GM18508 (cell line): ENCODE measurements around the gene NFYA.
"Not testable (repeated sequence)": the region's sequence is repeated elsewhere in the genome, so short reads cannot be mapped to it uniquely, and the experiment has no call there.

ENCODE experiments used
- ATAC-seq: cut with Tn5 transposase; IDR thresholded peaks from one replicate; pipeline ENCODE4 v1.9.1; 2021; ENCODE audit warnings: moderate number of reproducible peaks; ENCODE audit not compliant: insufficient read depth, unreplicated experiment

Gene NFYA

DNA sequence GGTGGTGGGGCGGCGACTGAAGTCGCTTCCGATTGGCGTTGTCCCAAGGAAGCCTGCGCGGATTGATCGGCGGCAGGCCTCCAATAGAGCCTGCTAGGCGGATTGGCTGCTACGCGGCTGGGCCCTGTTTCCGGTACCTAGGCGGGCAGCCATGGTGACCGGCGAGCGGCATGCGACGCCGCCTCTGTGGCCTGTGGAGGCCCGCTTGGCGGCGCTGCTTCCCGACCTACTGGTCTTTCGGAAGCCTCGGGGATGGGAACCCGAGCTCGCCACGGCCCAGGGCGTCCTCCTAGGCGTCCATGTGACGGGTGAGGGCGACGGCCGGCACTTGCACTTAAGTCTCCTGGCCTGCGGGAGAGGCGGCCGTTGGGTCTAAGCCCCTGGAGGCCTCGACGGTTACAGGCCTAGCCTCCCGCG lies 28.1 kb downstream of the NFYA start:
- ATAC-seq: no peak

DNA sequence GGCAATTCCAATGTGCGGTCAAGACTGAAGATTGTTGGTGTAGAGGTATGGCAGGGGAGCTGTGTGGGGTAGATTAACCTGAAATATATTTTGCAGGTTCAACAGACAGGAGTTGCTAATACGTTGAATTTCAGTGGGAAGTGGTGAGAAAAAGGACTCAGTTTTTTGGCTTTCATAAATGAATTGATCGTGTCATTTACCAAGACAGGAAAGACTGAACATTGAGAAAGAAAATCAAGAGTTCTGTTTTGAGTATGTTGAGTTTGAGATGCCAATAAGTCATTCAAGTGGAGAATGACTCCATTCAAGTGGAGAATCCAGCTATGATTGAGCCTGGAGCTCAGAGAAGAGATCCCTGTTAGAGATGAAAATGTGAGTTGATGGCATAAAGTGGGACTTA lies 31.1 kb downstream of the NFYA start:
- ATAC-seq: no peak

DNA sequence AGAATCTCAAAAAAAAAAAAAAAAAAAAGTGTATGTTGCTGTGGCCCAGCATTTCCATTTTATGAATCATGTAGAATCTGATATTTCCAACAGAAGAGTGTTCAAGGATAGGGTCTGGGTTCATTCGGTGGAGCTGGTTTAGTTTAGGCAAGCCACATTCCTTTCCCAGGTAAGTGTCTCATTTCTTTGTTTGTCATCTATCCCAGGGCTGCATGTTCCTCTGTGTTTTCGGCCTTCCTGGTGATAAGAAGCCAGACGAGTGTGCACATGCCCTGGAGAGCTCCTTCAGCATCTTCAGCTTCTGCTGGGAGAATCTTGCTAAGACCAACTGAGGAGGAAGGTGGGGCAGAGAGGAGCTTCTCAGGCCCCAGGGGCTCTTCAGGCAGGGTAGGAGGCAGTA lies 38.2 kb downstream of the NFYA start:
- ATAC-seq: no peak

DNA sequence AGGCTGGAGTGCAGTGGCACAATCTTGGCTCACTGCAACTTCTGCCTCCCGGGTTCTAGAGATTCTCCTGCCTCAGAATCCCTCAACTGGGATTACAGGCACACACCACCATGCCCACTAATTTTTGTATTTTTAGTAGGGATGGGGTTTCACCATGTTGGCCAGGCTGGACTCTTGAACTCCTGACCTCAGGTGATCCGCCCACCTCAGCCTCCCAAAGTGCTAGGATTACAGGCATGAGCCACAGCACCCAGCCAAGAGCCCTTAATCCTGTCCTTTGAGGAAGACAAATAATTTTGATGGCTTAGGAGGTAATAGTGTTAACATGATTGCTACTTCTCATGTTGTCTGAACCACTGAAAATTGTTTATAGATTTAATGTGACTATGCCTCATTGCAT lies 42.3 kb downstream of the NFYA start:
- not testable (repeated sequence) for ATAC-seq

DNA sequence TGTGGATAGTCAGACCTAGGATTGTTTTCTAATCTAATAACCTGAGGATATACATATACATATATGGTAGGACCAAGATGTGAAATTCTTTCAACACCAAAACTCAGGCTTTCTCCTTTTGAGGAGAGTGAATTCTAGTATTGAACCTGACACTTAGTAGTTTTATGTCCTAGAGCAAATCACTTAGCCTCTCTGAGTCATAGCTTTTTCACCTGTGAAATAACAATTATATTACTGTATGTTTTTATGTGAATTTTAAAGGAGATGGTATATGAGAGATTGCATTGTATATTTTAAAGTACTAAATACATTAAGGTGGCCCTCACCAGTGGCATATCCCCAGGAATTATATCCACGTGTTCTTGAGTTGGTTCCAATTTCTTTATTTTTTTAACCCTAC lies 46.7 kb downstream of the NFYA start:
- no peak for ATAC-seq

DNA sequence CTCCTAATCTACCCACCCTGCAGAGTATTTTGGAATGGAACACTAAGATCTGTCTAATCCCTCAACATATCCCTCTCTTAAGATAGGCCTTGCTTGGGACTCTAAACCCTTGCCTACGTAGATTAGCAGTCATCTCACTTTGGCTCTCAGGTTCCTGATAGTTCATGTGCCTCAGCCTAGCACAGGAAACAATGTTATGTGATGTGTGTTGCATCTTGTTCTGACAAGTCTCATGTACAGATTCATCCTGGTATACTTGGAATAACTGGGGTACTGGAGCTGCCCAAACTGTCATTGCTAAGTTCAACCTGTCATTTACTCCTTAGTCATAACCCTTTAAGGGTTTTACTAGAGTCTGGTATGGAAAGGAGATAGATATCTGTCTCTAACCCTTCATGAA lies 47.3 kb downstream of the NFYA start:
- no peak for ATAC-seq

DNA sequence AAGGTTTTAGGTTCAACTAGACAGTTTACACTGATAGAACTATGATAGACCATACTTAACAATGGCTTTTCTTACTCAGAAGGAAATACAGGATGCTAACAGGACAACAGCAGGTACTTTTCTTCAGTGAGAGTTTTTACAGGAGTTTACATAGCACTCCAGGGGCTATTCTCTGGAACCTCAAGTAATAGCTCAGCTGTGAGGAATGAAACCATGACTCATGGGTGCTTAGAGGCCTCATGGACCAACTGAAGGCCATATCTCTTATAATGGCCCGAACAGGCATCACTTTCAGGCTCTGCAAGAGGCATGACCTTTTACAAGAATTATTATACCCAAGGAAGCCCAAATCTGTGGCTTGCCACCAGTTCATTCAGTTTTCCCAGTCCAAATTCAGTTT lies 49.6 kb downstream of the NFYA start:
- no peak for ATAC-seq

DNA sequence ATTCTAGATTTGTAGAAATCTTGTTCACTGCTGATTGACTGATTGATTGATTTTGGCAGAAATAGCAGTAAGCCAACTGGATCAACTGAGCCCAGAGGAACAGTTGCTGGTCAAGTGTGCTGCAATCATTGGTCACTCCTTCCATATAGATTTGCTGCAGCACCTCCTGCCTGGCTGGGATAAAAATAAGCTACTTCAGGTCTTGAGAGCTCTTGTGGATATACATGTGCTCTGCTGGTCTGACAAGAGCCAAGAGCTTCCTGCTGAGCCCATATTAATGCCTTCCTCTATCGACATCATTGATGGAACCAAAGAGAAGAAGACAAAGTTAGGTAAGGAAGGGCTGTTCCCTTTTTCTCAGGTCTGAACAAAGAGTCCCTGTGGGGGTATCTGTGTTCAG lies 50.1 kb downstream of the NFYA start:
- ATAC-seq: no peak

DNA sequence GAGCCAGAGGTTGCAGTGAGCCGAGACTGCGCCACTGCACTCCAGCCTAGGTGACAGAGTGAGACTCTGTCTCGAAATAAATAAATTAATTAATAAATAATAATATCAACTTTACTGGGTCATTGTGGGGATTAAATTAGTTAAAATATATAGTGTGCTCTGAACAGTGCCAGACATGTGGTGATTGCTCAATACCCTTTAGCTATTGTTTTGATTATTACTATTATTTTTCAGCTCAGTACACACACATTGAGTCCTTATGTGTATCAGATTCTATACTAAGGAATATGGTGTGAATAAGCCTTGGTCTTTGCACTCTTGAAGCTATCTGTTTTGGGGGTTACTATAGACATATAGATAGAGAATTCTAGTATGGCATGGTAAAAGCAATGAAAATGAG lies 52.5 kb downstream of the NFYA start:
- ATAC-seq: no peak

DNA sequence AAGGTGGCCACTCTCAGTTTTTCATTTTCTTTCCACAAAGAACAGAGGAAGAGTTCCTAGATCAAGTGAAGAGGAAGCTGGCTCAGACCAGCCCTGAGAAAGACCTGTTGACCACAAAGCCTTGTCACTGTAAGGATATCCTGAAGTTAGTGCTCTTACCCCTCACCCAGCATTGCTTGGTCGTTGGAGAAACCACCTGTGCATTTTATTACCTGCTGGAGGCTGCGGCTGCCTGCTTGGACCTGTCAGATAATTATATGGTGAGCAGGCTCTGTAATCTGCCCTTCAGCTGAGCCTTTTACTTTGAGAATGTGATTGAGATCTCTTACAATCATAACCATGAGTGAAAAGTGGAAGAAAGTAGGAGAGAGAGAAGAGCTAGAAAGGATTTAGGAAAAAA lies 59.5 kb downstream of the NFYA start:
- ATAC-seq: no peak

DNA sequence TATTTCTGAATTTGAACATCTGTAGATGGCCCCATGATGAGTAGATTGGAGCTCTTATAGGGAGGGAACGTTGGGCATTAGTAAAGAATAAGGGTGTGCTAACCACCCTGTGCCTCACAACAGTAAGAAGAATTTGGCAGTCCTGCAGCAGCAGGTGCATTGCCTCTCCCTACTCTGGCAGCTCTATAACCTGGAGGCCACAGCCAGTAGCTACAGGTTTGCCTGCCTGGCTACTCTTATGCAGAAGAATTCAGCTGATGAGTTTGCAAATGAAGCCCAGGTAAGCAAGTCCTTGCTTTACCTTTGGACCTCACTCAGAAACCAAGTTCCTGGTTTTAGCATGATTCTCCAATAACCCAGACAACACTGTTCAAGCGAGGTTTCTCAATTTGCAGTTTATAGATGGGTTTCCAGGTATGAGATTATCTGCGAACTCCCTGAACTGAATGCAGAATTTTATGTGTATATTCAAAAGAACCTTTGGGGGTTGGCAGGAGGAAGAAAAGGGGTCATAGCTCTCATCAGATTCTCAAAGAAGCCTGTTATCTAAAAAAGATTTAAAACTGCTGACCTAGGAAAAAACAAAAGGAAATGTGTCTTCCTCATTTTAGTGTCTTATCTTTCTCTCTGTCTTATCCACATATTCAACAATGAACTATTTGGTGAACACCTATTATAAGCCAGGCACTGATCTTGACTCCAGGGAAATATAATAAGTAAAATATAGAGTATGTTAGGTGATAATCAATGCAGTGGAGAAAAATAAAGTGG lies 62.5 kb downstream of the NFYA start:
- ATAC-seq: no peak

DNA sequence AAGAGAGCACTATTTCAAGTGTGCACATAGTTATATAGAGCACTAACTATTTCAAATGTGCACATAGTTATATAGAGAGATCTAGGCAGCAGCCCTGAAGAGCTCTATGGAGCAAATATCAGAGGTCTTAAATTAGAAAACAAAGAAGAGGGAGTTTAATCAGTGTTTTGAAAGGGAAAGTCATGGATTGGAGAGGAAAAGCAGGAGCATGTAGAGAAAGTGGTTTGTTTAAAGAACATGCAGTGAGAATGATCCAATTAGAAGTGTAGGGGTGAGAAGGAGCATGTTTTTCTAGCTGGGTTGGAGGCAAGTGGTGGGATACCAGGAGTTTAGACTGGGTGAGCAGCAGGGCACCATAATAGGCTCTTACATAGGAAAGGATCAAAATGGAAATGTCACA lies 64.1 kb downstream of the NFYA start:
- no peak for ATAC-seq

DNA sequence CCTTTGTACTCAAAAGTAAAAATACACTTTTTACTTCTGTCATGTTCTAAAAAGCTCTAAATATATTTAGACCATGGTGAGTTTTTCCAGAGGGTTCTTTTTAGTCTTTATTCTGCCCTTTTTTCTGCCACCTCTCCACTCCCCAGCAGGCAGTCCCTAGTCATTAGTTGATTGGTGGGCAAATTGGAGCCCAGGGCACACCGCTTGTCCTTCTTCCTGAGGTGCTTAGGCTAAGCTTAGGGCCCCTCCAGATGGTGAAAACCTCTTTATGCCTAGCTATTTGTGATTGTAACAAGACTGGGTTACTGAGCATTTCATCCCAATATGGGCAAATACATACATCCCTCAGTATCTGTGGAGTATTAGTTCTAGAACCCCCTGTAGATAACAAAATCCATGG lies 75.1 kb downstream of the NFYA start:
- no peak for ATAC-seq
